SU-DHL-6 (cell line): Measurements from ENCODE around the gene KLLN.

ENCODE experiments used
- CTCF ChIP-seq: fragments of 200-600 bp; sonication (generic); IDR thresholded peaks from one replicate; pipeline ENCODE4 v1.5.1; 2017; ENCODE audit warnings: antibody characterized with exemption, mild to moderate bottlenecking, low read length, moderate library complexity; ENCODE audit not compliant: insufficient read depth, poor library complexity, severe bottlenecking
- EZH2phosphoT487 ChIP-seq: fragments of 200-600 bp; sonication (generic), shearing (Covaris generic); conservative IDR thresholded peaks from 2 replicates; pipeline ENCODE4 v1.6.1; 2018; ENCODE audit warnings: mild to moderate bottlenecking, antibody characterized with exemption, low read length, moderate library complexity, mixed read lengths

- TF ChIP-seq EZH2phosphoT487 (no peak), CTCF (no peak)
Observed at GRCh38 chr10:87869773-87870551, 6.6 kb upstream of the KLLN start.
